HepG2 (cell line): Measurements from ENCODE around the gene LHPP.

ENCODE experiments used
- BHLHE40 ChIP-seq: IDR thresholded peaks from 2 replicates; pipeline ENCODE4 v1.6.1; 2011; ENCODE audit warnings: low read length, improper control_type of control experiment
- CTCF ChIP-seq: sonication (generic); formaldehyde crosslinking; IDR thresholded peaks from 2 replicates; pipeline ENCODE4 v1.5.0; 2020; ENCODE audit warnings: mild to moderate bottlenecking, missing genetic modification reagents, moderate library complexity
- DNMT1 ChIP-seq: sonication (generic); formaldehyde crosslinking; IDR thresholded peaks from 2 replicates; pipeline ENCODE4 v1.5.1; 2020; ENCODE audit warnings: mild to moderate bottlenecking, missing genetic modification reagents
- GABPB1 ChIP-seq: IDR thresholded peaks from 2 replicates; pipeline ENCODE4 v1.6.1; 2016; ENCODE audit warnings: mild to moderate bottlenecking, missing genetic modification reagents, moderate library complexity, missing compliant biosample characterization
- MAFK ChIP-seq, 2 experiments: IDR thresholded peaks in 1 of 2; conservative IDR thresholded peaks in 1 of 2; 2 replicates each; pipeline ENCODE4 v1.6.1; 2011; ENCODE audit warnings: improper control_type of control experiment in 2 of 2, low read length in 2 of 2
- NR1H2 ChIP-seq: sonication (generic); formaldehyde crosslinking; IDR thresholded peaks from 2 replicates; pipeline ENCODE4 v1.8.1; 2022; ENCODE audit warnings: low read depth, missing genetic modification reagents, borderline replicate concordance
- PBX2 ChIP-seq: IDR thresholded peaks from 2 replicates; pipeline ENCODE4 v1.6.1; 2016; ENCODE audit warnings: control low read depth
- POLR2A ChIP-seq, 2 experiments: IDR thresholded peaks; 2 replicates each; pipeline ENCODE4 v1.6.1; 2011; ENCODE audit warnings: low read depth in 2 of 2, low read length in 2 of 2, mild to moderate bottlenecking in 1 of 2, moderate library complexity in 1 of 2; ENCODE audit not compliant: insufficient read depth in 1 of 2
- SNRNP70 ChIP-seq: fragments of 200-400 bp; formaldehyde crosslinking; IDR thresholded peaks from 2 replicates; pipeline ENCODE4 v1.6.1; 2017; ENCODE audit warnings: mild to moderate bottlenecking, low read depth, low read length, moderate library complexity
- SRF ChIP-seq: IDR thresholded peaks from 2 replicates; pipeline ENCODE4 v1.6.1; 2011; ENCODE audit warnings: mild to moderate bottlenecking, low read depth, low read length, moderate library complexity
- ZNF256 ChIP-seq: sonication (generic); formaldehyde crosslinking; conservative IDR thresholded peaks from 2 replicates; pipeline ENCODE4 v1.4.0; 2020; ENCODE audit warnings: missing genetic modification reagents
- ZNF333 ChIP-seq: sonication (generic); formaldehyde crosslinking; IDR thresholded peaks from 2 replicates; pipeline ENCODE4 v1.4.0; 2020; ENCODE audit warnings: mild to moderate bottlenecking, missing genetic modification reagents, borderline replicate concordance

GRCh38 chr10:124470544-124471434, 9.2 kb downstream of the LHPP start:
- TF ChIP-seq ZNF333 (CRISPR knock-in tag), result peak; percentile 68; the same call in 1 of the 2 replicates
- TF ChIP-seq CTCF (CRISPR knock-in tag), result peak; percentile 59
- TF ChIP-seq NR1H2 (CRISPR knock-in tag), result no peak
- TF ChIP-seq GABPB1 (CRISPR knock-in tag), result peak; percentile 55; the same call in 1 of the 2 replicates
- TF ChIP-seq PBX2 (CRISPR knock-in tag), result peak; percentile 54
- TF ChIP-seq MAFK (conservative IDR thresholded peaks at IDR 0.05 in 1 of 2, IDR thresholded peaks at IDR 0.05 in 1 of 2; ENCODE audit: low read length in 2 of 2), result no peak
- TF ChIP-seq SRF, result no peak
- TF ChIP-seq POLR2A (IDR thresholded peaks at IDR 0.05; ENCODE audit: insufficient read depth in 1 of 2, low read depth in 2 of 2, low read length in 2 of 2), result no peak
- peak; percentile 96 for TF ChIP-seq BHLHE40
- TF ChIP-seq SNRNP70, result no peak
- no peak for TF ChIP-seq DNMT1 (CRISPR knock-in tag)
- no peak for TF ChIP-seq ZNF256 (CRISPR knock-in tag)
